ENCODE measurements around the gene EPHB2.

Gene EPHB2

DNA sequence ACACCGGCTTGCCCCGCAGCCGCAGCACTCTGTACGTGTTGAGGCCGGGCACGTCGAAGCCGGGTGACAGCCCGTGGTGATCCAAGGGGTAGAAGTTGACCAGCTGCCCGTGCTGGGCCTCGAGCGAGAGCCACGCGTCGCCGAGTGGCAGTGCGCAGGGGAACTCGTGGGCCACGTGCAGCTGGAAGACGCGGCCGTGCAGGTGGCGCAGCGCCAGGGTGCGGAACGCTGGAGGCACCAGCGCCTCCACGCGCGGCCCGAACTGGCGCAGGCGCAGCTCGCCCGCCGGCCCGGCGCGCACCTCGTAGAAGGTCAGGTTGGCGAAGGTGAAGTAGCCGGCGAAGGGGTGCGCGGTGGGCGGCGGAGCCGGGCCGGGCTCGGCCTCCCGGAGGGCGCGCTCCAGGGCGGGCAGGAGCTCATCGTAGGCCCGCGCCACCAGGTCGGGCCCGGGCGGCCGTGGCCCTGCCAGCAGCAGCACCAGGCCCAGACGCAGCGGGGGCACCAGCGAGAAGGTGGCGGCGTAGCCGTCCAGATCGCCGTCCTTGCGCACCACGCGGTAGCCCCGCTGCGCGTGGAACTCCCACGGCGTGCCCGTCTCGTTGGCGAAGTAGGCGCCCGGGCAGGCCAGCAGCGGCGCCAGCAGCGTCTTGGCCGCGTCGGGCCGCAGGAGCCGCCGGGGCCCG is 242.6 kb downstream of the EPHB2 start:
- H3K27me3 Mint-ChIP-seq = peaks cover 57% of the 10 kb centered on the region

DNA sequence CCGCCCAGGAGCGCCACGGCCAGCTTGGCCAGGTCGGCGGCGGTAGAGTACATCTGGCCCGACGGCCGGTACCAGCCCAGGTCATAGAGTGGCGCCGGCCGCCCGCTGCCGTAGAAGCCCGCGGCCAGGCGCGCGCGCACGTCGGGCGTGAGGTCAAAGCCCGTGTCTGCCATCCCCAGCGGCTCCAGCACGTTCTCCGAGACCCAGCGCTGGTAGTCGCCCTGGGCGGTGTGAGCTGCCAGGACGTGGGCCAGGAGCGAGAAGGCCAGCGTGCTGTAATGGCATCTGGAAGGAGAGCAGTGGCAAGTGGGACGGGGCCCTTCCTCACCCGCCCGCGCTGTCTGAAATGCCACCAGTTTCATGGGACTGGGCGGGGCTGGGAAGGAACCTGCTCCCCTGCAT is 243.1 kb downstream of the EPHB2 start:
- peaks cover 52% of the 10 kb centered on the region for H3K27me3 Mint-ChIP-seq
- no peak overlapping the region for H3K27ac Mint-ChIP-seq
- no peaks in the 10 kb centered on the region for H3K9me3 Mint-ChIP-seq
- H3K36me3 Mint-ChIP-seq (ENCODE audit: low read depth) = no peaks in the 10 kb centered on the region
- DNase-seq = no peak
- no peaks in the 10 kb centered on the region for H3K4me1 Mint-ChIP-seq (ENCODE audit: low read depth)
- H3K4me3 Mint-ChIP-seq = no peak overlapping the region

More for the DNA sequence above, 242.6 kb downstream of the EPHB2 start:
- H3K4me1 Mint-ChIP-seq (ENCODE audit: low read depth) = no peaks in the 10 kb centered on the region
- H3K9me3 Mint-ChIP-seq = no peaks in the 10 kb centered on the region
- no peaks in the 10 kb centered on the region for H3K36me3 Mint-ChIP-seq (ENCODE audit: low read depth)
- H3K27ac Mint-ChIP-seq = no peak overlapping the region
- no peak overlapping the region for H3K4me3 Mint-ChIP-seq
- DNase-seq = no peak

- H3K4me3 Mint-ChIP-seq = no peak overlapping the region
- peaks cover 44% of the 10 kb centered on the region for H3K27me3 Mint-ChIP-seq
These were observed 244.5 kb downstream of the EPHB2 start for GRCh38 chr1:22955146-22955545.

DNA sequence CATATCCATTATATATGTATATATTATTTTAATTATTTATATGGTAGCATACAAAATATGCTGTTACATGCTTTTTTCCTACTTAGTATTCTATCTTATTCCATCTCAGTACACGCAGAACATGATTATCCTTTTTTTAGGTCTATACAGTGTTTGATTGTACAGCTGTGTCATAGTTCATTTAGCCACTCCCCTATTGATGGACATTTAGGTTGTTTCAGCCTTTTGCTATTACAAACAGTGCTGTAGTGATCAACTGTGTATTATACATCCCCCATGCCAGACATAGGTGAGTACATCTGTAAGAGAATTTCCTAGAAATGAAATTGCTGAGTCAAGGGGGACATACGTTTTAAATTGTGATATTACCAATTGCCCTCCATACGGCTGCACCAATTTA is 246.4 kb downstream of the EPHB2 start:
- H3K4me3 Mint-ChIP-seq = no peak overlapping the region
- peaks cover 31% of the 10 kb centered on the region for H3K27me3 Mint-ChIP-seq
- DNase-seq = no peak
- H3K27ac Mint-ChIP-seq = no peak overlapping the region
- no peaks in the 10 kb centered on the region for H3K4me1 Mint-ChIP-seq (ENCODE audit: low read depth)
- no peaks in the 10 kb centered on the region for H3K9me3 Mint-ChIP-seq
- H3K36me3 Mint-ChIP-seq (ENCODE audit: low read depth) = no peaks in the 10 kb centered on the region

More at GRCh38 chr1:22955146-22955545, 244.5 kb downstream of the EPHB2 start:
- H3K27ac Mint-ChIP-seq = no peak overlapping the region
- no peak for DNase-seq
- no peaks in the 10 kb centered on the region for H3K9me3 Mint-ChIP-seq
- H3K4me1 Mint-ChIP-seq (ENCODE audit: low read depth) = no peaks in the 10 kb centered on the region
- H3K36me3 Mint-ChIP-seq (ENCODE audit: low read depth) = no peaks in the 10 kb centered on the region

- Mint-ChIP-seq H3K9me3 (no peaks in the 10 kb centered on the region), H3K27me3 (peaks cover 24% of the 10 kb centered on the region), H3K27ac (no peak overlapping the region), H3K36me3 (ENCODE audit: low read depth) (no peaks in the 10 kb centered on the region), H3K4me3 (no peak overlapping the region), H3K4me1 (ENCODE audit: low read depth) (no peaks in the 10 kb centered on the region)
- DNase-seq = no peak
These were observed 247.9 kb downstream of the EPHB2 start for GRCh38 chr1:22958556-22958955.

- no peak overlapping the region for H3K27ac Mint-ChIP-seq
- DNase-seq = no peak
- H3K4me1 Mint-ChIP-seq (ENCODE audit: low read depth) = no peaks in the 10 kb centered on the region
- no peak overlapping the region for H3K4me3 Mint-ChIP-seq
- H3K36me3 Mint-ChIP-seq (ENCODE audit: low read depth) = no peaks in the 10 kb centered on the region
- H3K9me3 Mint-ChIP-seq = no peaks in the 10 kb centered on the region
- peaks cover 17% of the 10 kb centered on the region for H3K27me3 Mint-ChIP-seq
These were observed 249.1 kb downstream of the EPHB2 start for GRCh38 chr1:22959545-22960360.

DNA sequence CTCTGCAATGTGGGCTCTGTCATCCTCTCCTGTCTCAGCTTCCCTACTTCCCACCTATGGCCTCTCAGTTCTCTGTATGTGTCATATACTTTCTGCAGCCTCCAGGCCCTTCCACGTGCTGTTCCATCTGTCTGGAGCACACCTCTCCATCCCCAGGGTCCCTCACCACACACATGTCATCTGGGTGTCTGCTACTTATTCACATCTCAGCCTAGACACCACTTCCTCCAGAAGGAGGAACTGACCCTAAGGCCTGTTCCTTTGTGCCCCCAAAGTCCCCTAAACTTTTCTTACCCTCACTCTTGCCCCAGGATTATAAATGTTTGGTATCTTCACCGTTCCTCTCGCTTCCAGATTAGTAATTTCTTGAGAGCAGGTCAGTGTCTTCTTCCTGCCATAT is 251.9 kb downstream of the EPHB2 start:
- Mint-ChIP-seq H3K4me1 (ENCODE audit: low read depth) (no peaks in the 10 kb centered on the region), H3K36me3 (ENCODE audit: low read depth) (no peaks in the 10 kb centered on the region), H3K27ac (no peak overlapping the region), H3K9me3 (peaks cover 7% of the 10 kb centered on the region), H3K27me3 (peaks cover 14% of the 10 kb centered on the region), H3K4me3 (no peak overlapping the region)
- no peak for DNase-seq

DNA sequence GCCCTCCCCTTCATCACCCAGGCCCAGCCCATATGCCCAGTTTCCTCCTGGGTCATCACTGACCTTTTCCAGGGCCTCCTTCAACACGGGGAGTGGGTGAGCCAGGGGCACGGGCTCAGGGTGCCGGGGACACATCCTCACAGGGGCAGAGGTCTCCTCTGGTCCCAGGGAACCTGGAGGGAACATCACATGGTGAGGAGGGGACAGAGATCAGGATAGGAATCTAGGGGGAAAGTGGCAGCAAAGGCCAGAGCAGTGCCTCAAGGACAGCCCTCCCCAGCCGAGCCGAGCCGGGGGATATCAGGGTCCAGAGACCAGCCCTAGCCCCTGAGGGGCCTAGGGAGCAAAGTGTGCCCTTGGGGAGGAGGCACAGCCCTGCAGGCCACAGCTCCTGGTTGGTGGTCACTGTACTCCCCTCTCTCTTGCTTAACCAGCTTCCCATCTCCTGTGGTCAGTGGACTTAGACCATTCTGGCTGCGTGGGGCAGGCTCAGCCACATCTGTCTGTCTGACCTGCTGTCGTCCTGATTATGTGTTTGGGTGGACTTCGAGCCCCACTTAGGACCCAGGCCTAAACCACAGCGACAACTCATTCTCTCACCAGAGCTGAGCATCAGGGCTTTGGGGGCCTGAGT is 252.5 kb downstream of the EPHB2 start:
- Mint-ChIP-seq H3K27ac (no peak overlapping the region), H3K9me3 (peaks cover 7% of the 10 kb centered on the region), H3K36me3 (ENCODE audit: low read depth) (no peaks in the 10 kb centered on the region), H3K4me3 (no peak overlapping the region), H3K4me1 (ENCODE audit: low read depth) (no peaks in the 10 kb centered on the region), H3K27me3 (peaks cover 17% of the 10 kb centered on the region)
- DNase-seq = no peak

- Mint-ChIP-seq H3K4me1 (ENCODE audit: low read depth) (no peaks in the 10 kb centered on the region), H3K27me3 (peaks cover 47% of the 10 kb centered on the region), H3K9me3 (peaks cover 7% of the 10 kb centered on the region), H3K27ac (no peak overlapping the region), H3K4me3 (no peak overlapping the region), H3K36me3 (ENCODE audit: low read depth) (no peaks in the 10 kb centered on the region)
- DNase-seq = no peak
These were observed 255.7 kb downstream of the EPHB2 start for GRCh38 chr1:22966309-22966708.

DNA sequence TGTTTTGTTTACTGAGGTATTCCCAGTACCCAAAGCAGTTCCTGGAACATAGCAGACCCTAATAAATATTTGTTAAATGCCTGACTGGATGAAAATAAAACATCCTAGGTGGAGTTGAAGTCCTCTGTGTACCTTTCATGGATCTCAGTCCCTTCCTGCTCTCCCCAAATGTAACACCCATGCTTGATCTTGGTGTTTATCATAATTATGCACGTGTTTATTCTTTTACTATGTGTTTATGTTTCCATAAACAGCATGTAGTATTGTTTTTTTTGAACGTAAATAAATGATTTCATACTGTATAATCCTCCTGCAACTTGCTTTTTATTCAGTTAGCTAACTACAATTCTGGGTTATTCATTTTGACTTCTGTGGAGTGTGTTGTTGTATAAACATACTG is 257.2 kb downstream of the EPHB2 start:
- H3K27me3 Mint-ChIP-seq = peaks cover 61% of the 10 kb centered on the region
- H3K9me3 Mint-ChIP-seq = peaks cover 7% of the 10 kb centered on the region
- no peak for DNase-seq
- no peaks in the 10 kb centered on the region for H3K4me1 Mint-ChIP-seq (ENCODE audit: low read depth)
- H3K36me3 Mint-ChIP-seq (ENCODE audit: low read depth) = no peaks in the 10 kb centered on the region
- H3K4me3 Mint-ChIP-seq = no peak overlapping the region
- H3K27ac Mint-ChIP-seq = no peak overlapping the region

DNA sequence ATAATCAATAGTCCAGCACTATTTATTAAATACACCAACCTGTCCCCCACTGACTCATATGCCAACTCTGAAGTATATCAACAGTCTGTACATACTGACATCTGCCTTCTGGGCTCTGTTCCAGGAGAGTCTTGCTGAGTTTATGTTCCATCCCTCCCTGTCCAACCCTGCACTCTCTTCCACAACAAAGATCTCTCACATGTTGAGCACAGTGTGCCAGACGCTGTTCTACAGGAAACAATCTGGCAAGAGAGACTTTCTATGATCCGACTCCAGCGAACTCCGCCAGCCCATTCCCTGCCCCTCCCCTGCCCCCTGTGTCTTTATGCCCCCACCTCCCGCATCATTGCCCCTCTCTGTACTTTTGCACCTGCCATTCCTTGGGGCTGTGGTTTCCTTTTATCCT is 258.7 kb downstream of the EPHB2 start:
- peaks cover 63% of the 10 kb centered on the region for H3K27me3 Mint-ChIP-seq

DNA sequence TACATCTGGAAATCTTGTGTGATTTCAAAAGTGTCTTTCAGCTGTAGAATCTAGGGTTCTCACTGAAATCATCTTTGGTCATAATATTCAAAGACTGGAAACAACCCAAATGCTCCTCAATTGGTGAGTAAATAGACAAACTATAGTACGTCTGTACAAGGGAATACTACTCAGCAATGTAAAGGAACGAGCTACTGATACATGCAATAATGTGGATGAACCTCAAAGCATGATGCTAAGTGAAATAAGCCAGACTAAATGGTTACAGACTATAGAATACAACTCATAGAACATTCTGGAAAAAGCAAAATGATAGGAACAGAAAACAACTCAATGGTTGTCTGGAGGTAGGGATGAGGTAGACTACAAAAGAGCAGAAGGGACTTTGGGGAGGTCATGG is 259.5 kb downstream of the EPHB2 start:
- H3K27ac Mint-ChIP-seq = no peak overlapping the region
- no peak for DNase-seq
- H3K4me3 Mint-ChIP-seq = no peak overlapping the region
- H3K36me3 Mint-ChIP-seq (ENCODE audit: low read depth) = no peaks in the 10 kb centered on the region
- no peaks in the 10 kb centered on the region for H3K4me1 Mint-ChIP-seq (ENCODE audit: low read depth)
- H3K9me3 Mint-ChIP-seq = peaks cover 7% of the 10 kb centered on the region
- H3K27me3 Mint-ChIP-seq = peaks cover 66% of the 10 kb centered on the region

More for the DNA sequence above, 258.7 kb downstream of the EPHB2 start:
- Mint-ChIP-seq H3K4me1 (ENCODE audit: low read depth) (no peaks in the 10 kb centered on the region), H3K27ac (no peak overlapping the region), H3K4me3 (no peak overlapping the region), H3K36me3 (ENCODE audit: low read depth) (no peaks in the 10 kb centered on the region), H3K9me3 (peaks cover 7% of the 10 kb centered on the region)
- DNase-seq = no peak
